ENCODE data around the gene ANKEF1.

- no peak for TF ChIP-seq POLR2AphosphoS5 (IDR thresholded peaks at IDR 0.05; ENCODE audit: low read depth, low read length)
- no peak for TF ChIP-seq POLR2A (IDR thresholded peaks at IDR 0.05; ENCODE audit: low read depth, low read length)
- TF ChIP-seq TAF1 (IDR thresholded peaks at IDR 0.05; ENCODE audit: borderline replicate concordance, low read depth, low read length): no peak
These were observed 70.3 kb downstream of the ANKEF1 start for GRCh38 chr20:10105046-10105445.

Measured in GM12892 (cell line).